KBM-7 (cell line): ENCODE data around the gene ADAM10.
"Not testable (repeated sequence)": the region's sequence is repeated elsewhere in the genome, so short reads cannot be mapped to it uniquely, and the experiment has no call there.

ENCODE experiments used
- DNase-seq: peaks from one replicate; pipeline ENCODE4 v3.0.0-alpha.2; 2015
- in situ Hi-C: fragments of 300-500 bp; cut with MboI; formaldehyde crosslinking; loops from 2 replicates; pipeline ENCODE4 v1.14.3; 2020; ENCODE audit warnings: low sequenced_read_pairs, low pct_unique_long_range_greater_than_20kb, mixed read lengths

The ADAM10 gene

GRCh38 chr15:58632789-58633188, 116.7 kb downstream of the ADAM10 start:
- in situ Hi-C loops, result no loop called here
- DNase-seq, result no peak

- in situ Hi-C loops, result no loop called here
- no peak for DNase-seq
Observed at GRCh38 chr15:58631319-58631718, 118.2 kb downstream of the ADAM10 start.

- in situ Hi-C loops, result no loop called here
- DNase-seq, result no peak
Observed at GRCh38 chr15:58629625-58630024, 119.9 kb downstream of the ADAM10 start.

GRCh38 chr15:58628206-58628947, 121.1 kb downstream of the ADAM10 start:
- in situ Hi-C loops, result no loop called here
- no peak for DNase-seq

- no peak for DNase-seq
- in situ Hi-C loops, result no loop called here
Observed at GRCh38 chr15:58627701-58628100, 121.8 kb downstream of the ADAM10 start.

- in situ Hi-C loops, result no loop called here
- no peak for DNase-seq
Observed at GRCh38 chr15:58627046-58627445, 122.5 kb downstream of the ADAM10 start.

- in situ Hi-C loops, result no loop called here
- no peak for DNase-seq
Observed at GRCh38 chr15:58626378-58626777, 123.1 kb downstream of the ADAM10 start.

- in situ Hi-C loops, result no loop called here
- no peak for DNase-seq
Observed at GRCh38 chr15:58622877-58623276, 126.6 kb downstream of the ADAM10 start.

GRCh38 chr15:58620268-58620667, 129.2 kb downstream of the ADAM10 start:
- in situ Hi-C loops, DNase-seq: not testable (repeated sequence)

- DNase-seq, result no peak
- in situ Hi-C loops, result no loop called here
Observed at GRCh38 chr15:58616171-58616570, 133.3 kb downstream of the ADAM10 start.

GRCh38 chr15:58611731-58612676, 137.5 kb downstream of the ADAM10 start:
- no peak for DNase-seq
- in situ Hi-C loops, result no loop called here

GRCh38 chr15:58608711-58609110, 140.8 kb downstream of the ADAM10 start:
- in situ Hi-C loops, result no loop called here
- DNase-seq, result no peak

GRCh38 chr15:58608129-58608590, 141.3 kb downstream of the ADAM10 start:
- in situ Hi-C loops, result no loop called here
- no peak for DNase-seq

- DNase-seq, result no peak
- in situ Hi-C loops, result no loop called here
Observed at GRCh38 chr15:58606577-58607080, 142.9 kb downstream of the ADAM10 start.

- in situ Hi-C loops, result no loop called here
- no peak for DNase-seq
Observed at GRCh38 chr15:58605931-58606530, 143.5 kb downstream of the ADAM10 start.

GRCh38 chr15:58604455-58604923, 145.0 kb downstream of the ADAM10 start:
- no peak for DNase-seq
- in situ Hi-C loops, result no loop called here

GRCh38 chr15:58603927-58604326, 145.6 kb downstream of the ADAM10 start:
- in situ Hi-C loops, result not testable (repeated sequence)

GRCh38 chr15:58602823-58603222, 146.7 kb downstream of the ADAM10 start:
- DNase-seq, result no peak
- in situ Hi-C loops, result no loop called here

More at GRCh38 chr15:58603927-58604326, 145.6 kb downstream of the ADAM10 start:
- DNase-seq, result not testable (repeated sequence)

GRCh38 chr15:58598829-58599210, 150.7 kb downstream of the ADAM10 start:
- in situ Hi-C loops, result no loop called here
- DNase-seq, result no peak
